IPS-18c (cell line): ENCODE data around the gene HSD17B7.
"Not testable (repeated sequence)": the region's sequence is repeated elsewhere in the genome, so short reads cannot be mapped to it uniquely, and the experiment has no call there.

ENCODE experiments used
- H3K4me3 ChIP-seq: 2 replicates; pipeline ENCODE4 v1.7.0; 2013; ENCODE audit warnings: low read depth, mild to moderate bottlenecking, low read length, moderate library complexity; ENCODE audit not compliant: insufficient read depth
- H3K9me3 ChIP-seq: one replicate; pipeline ENCODE4 v1.6.1; 2013; ENCODE audit warnings: mild to moderate bottlenecking, low read length, moderate library complexity; ENCODE audit not compliant: control insufficient read depth, insufficient read depth

The HSD17B7 gene

DNA sequence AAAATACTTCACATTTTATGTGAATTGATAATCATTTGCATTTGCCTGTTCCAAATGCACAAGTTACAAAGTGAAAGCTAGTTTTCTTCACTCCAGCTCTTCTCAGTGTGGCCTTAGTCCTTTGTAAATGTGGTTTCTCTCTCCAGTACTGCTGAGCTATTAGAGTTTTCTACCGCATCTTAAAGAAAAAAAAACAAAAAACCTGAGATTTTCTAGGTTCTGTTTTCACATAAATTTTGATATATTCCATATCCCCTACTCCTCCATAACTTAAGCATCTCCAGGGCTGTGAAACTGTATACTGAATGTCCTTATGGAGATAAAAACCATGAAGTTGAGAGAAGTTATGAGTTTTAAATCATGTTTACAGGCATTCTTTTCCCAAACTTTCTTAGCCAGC, 3.8 kb downstream of the HSD17B7 start:
- H3K4me3 ChIP-seq, H3K9me3 ChIP-seq: not testable (repeated sequence)

DNA sequence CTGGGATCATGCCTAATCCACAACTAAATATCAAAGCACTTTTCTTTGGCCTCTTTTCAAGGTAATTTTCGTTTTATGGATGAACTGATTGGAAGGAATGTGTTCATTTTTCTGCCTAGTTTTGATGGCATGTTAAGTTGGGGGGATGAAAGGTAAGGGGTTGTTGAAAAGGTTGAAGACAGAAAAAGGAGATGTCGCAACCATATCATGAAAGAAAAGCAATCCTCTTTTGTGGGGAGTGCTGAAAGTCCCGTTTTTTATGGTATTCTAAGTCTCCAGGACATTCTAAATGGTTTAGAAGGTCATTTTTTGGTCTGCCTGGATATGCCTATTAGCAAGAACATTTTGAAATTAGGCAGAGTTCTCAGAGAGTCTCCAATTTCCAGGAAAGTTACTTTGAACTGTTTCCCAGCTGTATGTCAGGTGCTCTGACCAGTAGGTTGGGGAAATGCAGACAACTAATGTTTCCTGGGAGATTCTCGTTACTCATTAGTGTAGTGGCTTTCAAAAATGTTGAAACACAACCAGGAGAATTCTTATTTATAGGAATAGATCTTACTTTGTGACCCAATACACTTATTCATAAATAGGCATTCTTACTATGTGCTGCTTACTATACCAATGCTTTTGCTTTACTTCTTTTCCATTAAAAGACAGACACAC, 6.2 kb downstream of the HSD17B7 start:
- H3K4me3 ChIP-seq, H3K9me3 ChIP-seq: not testable (repeated sequence)

DNA sequence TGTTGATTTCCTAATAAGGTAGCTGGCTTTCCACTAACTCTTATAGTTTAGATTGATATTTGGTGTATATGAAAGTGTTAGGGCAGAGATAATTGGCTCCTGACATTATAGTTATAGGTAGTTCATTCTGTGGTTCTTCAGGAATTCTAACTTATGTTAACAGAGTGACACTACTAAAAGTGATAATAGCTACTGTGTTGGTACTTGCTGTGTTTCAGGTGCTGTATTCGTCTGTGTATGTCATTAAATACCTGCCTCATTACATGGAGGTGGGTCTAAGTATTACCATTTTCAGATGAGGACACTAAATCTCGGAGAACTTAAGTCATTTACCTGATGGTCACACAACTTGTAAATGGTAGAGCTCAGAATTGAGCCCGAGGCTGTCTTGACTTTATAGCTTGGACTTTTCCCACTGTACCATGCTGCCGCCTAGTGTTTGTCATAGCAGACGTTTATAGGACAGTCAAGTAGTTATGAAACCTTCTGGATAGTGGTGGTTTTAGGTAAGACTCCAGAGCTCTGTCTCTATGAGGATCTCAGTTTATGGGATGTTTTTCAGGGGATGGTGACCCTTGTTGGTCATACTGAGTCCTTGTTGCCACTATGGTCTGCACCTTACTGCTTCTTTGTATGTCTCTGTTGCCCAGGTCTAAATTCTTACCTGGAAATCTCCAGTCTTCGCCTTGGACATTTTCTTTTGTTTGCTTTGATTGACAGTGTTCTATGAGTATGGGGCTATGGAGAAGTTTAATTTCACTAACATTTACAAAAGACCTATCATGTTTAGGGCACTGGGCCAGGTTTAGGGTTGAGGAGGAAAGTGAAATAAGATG, 9.7 kb downstream of the HSD17B7 start:
- not testable (repeated sequence) for H3K9me3 ChIP-seq, H3K4me3 ChIP-seq

DNA sequence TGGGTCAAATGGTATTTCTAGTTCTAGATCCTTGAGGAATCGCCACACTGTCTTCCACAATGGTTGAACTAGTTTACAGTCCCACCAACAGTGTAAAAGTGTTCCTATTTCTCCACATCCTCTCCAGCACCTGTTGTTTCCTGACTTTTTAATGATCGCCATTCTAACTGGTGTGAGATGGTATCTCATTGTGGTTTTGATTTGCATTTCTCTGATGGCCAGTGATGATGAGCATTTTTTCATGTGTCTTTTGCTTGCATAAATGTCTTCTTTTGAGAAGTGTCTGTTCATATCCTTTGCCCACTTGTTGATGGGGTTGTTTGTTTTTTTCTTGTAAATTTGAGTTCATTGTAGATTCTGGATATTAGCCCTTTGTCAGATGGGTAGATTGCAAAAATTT, 17.0 kb downstream of the HSD17B7 start:
- H3K9me3 ChIP-seq = not testable (repeated sequence)

DNA sequence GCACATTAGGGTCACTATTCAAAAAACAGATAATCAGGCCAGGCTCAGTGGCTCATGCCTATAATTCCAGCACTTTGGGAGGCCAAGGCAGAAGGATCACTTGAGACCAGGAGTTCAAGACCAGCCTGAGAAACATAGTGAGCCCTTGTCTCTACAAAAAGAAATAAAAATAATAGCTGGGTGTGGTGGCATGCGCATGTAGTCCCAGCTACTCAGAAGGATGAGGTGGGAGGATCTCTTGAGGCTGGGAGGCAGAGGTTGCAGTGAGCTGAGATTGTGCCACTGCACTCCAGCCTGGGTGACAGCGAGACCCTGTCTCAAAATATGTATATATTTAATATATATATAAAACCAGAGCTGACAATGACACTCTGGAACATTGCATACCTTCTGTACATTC, 21.9 kb downstream of the HSD17B7 start:
- not testable (repeated sequence) for H3K9me3 ChIP-seq, H3K4me3 ChIP-seq

More for the DNA sequence above, 17.0 kb downstream of the HSD17B7 start:
- not testable (repeated sequence) for H3K4me3 ChIP-seq

DNA sequence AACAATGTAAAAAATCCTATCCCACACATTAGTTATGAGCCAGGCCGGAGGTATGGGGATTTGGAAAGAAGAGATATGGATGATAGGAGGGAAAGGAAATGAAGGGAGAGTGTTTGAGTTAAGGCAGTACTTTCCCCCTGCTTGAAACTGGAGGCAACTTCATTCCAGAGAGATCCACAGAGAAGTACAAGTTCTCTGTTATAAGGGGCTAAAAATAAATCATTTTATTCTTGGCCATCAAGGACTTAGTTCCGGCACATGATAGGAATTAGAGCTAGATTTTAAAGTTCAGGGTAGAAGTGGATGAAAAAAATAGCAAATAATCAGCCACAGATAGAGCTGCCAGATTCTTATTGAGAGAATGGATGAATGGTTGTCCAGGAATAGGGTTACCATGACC, 27.6 kb downstream of the HSD17B7 start:
- not testable (repeated sequence) for H3K9me3 ChIP-seq, H3K4me3 ChIP-seq

DNA sequence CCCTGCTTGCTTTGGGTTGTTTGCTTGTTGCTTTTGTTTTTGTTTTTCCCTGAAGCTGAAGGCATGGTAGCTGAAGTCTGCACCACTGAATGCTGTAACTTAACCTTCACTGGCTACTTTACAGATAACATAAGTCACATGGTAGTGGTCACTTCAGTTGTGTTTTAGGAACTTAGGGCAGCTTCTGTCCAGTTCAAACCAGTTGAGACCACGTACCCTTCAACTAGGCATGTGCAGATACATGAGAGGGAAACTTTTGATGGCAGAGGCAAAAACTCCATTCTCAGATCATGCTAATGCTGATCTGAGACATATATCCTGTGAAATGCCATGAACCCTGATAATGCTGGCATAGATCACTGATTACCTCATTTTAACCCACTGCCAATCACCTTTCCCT, 28.2 kb downstream of the HSD17B7 start:
- not testable (repeated sequence) for H3K9me3 ChIP-seq, H3K4me3 ChIP-seq

DNA sequence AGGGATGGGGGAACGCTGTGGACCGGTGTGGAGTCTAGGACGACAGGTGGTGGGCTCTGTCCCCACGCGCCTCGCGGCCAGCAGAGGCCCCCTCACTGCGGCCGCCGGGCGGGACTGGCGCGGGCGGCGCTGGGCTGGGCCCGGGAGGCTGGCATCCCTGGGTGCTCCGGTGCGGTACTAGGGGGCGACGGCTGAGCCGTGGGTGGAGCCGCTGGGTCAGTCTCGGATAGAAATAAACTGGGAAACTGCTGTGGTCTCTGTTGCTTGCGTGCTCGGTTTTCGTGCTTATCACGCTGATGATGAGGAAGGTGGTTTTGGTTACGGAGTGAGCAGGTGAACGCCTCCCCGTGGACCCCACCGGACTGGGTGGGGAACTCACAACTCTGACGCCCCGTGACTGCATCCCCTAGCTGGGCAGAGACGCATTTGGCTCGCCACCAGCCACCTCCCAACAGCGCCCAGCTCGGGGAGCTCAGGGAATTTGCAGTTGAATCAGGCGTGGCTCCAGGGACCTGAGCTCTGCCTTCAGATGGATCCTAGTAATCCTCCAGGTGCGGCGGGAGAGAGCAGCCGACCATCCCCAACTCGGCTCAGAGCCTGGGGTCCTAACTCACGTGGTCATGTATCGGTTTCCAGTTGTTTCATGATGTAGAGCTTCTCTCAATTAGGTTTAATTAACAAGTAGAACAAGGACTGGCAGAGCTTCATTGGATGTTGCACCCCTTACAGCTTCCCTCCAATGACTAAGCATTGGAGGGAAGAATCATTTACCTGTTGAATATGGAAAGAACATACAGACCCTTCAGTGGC, 32.1 kb downstream of the HSD17B7 start:
- Histone ChIP-seq H3K9me3 (peaks cover 4% of the 10 kb centered on the region), H3K4me3 (peak overlapping the region; percentile 64)

DNA sequence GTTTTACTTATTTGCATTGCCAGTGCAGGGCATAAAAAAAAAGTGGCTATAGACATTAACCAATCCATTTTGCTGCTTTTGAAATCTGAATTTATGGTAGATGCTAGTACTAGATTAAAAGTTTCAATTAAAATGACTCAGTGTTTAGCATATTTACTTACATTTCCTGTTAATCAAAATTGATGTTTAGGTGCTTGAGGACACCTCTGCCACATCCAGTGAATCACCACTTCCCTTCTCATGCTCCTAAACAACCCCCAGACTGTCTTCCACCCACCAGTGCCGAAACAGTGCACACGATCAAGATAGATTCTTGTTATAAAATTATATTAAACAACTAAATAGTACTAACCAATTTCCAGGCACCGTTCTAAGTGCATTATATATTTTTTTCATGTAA, 32.7 kb downstream of the HSD17B7 start:
- H3K9me3 ChIP-seq = peaks cover 4% of the 10 kb centered on the region
- 0 out of 2 replicates have a peak overlapping the region, but pooled peaks have one; percentile 64 for H3K4me3 ChIP-seq

DNA sequence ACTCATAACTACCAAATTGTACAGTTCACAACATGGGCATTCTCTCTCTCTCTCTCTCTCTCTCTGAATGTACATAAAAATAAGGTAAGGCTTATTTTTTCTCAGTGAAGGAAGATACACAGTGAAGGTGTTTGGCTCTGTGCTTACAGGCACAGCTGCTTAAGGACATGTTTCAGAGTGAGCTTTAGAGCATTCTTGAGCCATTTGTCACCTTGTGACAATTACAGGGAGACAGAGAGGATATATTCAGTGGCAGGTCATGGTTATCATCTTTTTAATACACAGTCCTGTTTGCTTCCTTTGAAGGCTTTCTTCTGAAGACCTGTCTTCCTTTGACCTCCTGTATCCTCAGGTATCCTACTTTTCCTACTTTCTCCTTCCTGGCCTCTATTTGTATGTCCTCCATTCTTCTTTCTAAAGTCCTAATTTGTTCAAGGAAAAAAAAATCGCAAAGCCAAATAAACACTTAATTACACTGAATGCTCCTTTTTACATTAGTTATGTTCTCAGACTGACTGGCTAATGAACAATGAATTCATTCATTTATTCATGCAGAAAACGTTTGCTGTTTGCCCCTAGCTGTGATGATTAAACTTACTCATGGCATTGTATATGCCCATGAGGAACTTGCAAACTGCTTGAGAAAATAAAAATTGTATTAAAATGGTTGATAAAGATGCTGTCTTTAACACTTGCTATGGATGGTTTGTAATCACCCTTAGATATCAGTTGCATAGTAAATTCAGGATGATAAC, 33.4 kb downstream of the HSD17B7 start:
- no peak overlapping the region for H3K4me3 ChIP-seq
- H3K9me3 ChIP-seq = peaks cover 4% of the 10 kb centered on the region

DNA sequence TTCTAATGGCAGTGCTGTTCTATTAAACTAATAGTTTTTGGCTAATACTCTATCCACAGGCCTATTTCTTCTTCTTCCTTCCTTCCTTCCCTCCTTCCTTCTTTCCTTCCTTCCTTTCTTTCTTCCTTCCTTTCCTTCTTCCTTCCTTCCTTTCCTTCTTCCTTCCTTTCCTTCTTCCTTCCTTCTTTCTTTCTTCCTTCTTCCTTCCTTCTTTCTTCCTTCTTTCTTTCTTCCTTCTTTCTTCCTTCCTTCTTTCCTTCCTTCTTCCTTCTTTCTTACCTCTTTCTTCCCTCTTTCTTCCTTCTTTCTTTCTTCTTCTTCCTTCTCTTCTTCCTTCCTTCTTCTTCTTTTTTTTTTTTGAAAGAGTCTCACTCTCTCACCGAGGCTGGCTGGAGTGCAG, 38.8 kb downstream of the HSD17B7 start:
- H3K9me3 ChIP-seq = peaks cover 4% of the 10 kb centered on the region
- H3K4me3 ChIP-seq = no peak overlapping the region

DNA sequence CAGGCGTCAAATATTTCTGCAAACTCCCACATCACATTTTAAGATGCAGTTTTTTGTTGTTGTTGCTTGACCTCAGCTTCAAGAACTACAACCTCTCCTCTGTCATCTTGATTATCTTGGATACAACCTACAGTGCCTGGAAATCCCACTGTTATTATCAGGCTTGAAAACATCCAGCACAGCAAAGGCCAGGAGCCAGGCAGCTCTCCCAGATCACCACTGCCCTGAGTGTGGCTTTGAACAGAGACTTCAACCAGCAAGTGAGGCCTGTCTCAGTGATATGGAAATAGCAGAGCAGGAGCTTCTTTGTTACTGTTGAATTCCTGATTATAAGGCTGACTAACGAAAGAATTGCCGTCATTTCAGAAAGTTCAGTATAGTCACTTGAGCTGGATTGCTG, 42.0 kb downstream of the HSD17B7 start:
- H3K4me3 ChIP-seq = no peak overlapping the region

DNA sequence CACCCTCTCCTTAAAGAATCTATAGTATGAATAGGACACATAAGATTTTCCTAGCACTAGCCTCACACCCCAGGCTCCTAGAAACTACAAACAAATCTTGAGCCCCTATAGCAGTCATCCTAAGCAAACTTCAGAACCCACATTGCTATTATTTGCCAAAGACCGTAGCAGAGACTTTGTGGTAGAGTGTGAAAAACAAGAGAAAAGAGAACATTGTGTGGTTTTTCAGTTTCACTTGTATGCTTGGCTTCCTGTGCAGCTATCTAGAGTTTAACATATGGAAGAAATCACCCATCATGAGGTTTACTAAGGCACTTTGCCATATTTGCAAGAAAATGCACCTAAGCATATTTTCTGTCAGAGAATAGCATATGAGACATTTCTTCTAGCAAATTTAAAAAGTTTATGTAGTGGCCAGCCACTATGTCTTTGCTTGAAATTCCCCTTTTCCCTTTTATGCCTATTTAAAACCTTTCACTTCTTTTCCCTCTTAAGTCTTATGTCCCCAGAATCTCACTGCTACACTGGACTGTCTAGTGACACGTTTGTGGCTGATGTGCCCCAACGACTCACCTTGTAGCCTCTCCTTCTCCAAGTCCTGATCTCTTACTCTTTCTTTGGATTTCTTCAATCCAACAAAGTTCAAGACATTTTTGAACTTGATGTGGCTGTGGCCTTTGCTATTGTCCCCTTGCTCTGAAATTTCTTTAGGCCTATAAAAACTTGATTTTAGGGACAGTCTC, 44.8 kb downstream of the HSD17B7 start:
- Histone ChIP-seq H3K9me3 (peaks cover 2% of the 10 kb centered on the region), H3K4me3 (no peak overlapping the region)

More for the DNA sequence above, 42.0 kb downstream of the HSD17B7 start:
- H3K9me3 ChIP-seq = no peaks in the 10 kb centered on the region

DNA sequence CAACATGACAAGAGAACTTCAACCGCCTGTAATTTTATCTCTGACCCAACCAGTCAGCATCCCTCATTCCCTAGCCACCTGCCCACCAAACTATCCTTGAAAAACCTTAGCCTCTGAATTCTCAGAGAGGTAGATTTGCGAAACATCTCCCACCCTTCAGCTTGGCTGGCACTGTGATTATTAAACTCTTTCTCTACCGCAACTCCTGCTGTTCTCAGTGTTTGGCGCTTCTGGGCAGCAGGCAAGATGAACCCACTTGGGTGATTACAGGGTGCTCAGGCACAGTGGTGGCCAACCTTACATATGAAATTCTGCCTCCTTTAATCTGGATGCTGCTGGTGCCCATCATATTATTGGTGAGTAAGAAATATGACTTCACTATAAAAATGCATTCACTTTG, 48.4 kb downstream of the HSD17B7 start:
- no peak overlapping the region; the same call in 1 of the 2 replicates for H3K4me3 ChIP-seq
- peaks cover 2% of the 10 kb centered on the region for H3K9me3 ChIP-seq

DNA sequence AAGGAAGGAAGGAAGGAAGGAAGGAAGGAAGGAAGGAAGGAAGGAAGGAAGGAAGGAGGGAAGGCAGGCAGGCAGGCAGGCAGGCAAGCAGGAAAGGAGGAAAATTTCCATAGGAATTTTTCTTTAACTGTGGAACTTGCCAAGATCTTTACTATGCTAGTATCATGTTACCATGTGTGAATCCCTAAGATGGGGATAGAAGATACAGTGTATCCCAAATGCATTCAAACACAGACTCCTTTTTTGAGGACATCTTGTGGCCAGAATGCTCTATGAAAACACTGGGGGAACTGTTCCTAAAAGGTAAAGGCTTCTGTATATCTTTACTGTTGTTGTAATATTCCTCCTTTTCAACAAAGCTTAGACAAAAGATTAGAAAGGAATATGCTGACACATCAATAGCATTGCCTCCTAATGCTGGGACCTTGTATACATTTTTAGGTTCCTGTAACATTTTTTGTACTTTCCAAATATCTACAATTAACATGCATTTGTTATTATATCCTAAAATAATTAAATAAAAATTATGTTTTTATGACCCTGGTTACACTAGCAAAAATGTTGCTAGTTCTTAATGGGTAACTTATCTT, 49.8 kb downstream of the HSD17B7 start:
- Histone ChIP-seq H3K9me3 (peaks cover 2% of the 10 kb centered on the region), H3K4me3 (no peak overlapping the region)

DNA sequence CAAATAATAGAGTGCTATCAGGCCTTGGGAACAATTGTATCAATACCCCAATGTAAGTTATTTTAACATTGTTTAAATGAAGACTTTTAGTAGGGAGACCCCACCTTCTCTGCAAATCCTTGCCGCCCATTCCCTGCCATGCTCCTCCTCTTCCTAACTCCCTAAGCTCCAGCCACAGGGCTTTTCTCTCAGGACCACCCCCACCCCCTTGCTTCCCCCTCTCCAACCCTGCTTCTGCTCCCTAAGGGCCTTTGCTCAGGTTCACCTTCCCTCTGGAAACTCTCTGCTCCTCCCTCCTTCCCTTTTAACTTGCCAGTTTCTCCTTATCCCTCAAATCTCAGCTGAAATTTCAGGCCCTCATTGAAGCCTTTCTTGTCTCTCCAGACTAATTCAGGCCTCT, 53.7 kb downstream of the HSD17B7 start:
- Histone ChIP-seq H3K4me3 (no peak overlapping the region), H3K9me3 (peaks cover 2% of the 10 kb centered on the region)
